ENCODE results near the gene PAK5. TPM values are rescaled to one million over a fixed set of nuclear protein-coding genes. Genes with fewer than 3 reads are reported as not detected.

Gene PAK5
- total RNA-seq, 2 experiments from 2014 or later, result not detected

DNA sequence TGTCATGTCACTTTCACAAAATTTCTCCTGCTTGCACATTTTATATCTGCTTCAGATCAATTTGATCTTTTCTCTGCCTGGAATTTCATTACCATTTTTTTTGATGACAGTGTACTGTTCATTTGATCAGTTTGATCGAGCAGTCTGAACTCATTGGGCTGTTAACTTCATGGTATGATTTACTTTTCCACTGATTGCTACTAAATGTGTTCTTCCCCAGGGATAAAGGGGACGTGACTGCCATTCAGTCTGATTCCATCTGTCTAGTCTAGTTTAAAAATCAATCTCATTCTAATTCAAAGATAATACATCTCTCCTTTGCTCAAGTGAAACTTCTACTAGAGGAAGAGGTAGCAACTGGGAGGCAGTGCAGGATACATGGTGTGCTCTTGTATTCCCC is 303.4 kb downstream of the PAK5 start:
- no peaks in the 10 kb centered on the region for H3K36me3 Mint-ChIP-seq (ENCODE audit: low read depth)
- CTCF ChIA-PET, result no interaction called here

GRCh38 chr20:9534025-9534424 is 304.9 kb downstream of the PAK5 start:
- Mint-ChIP-seq H3K4me3 (no peak overlapping the region), H3K27me3 (no peaks in the 10 kb centered on the region), H3K4me1 (ENCODE audit: low read depth) (no peaks in the 10 kb centered on the region), H3K9me3 (peaks cover 5% of the 10 kb centered on the region), H3K36me3 (ENCODE audit: low read depth) (no peaks in the 10 kb centered on the region), H3K27ac (no peak overlapping the region)
- Histone ChIP-seq H3K27ac (ENCODE audit: low read depth in 1 of 2, low read length in 2 of 2) (no peak overlapping the region), H3K36me3 (ENCODE audit: insufficient read depth, low read length) (no peaks in the 10 kb centered on the region), H3K9me3 (ENCODE audit: control insufficient read depth in 1 of 2, insufficient read depth in 1 of 2, low read length in 2 of 2) (no peaks in the 10 kb centered on the region), H3K4me3 (ENCODE audit: low read length) (no peak overlapping the region), H3K27me3 (ENCODE audit: control insufficient read depth in 1 of 2, insufficient read depth in 2 of 2, low read length in 2 of 2) (no peaks in the 10 kb centered on the region), H3K4me1 (ENCODE audit: insufficient read depth, low read length) (no peaks in the 10 kb centered on the region)
- TF ChIP-seq CTCF (IDR thresholded peaks at IDR 0.05), result no peak
- DNase-seq, result no peak
- intact Hi-C loops (cut with DNase I, micrococcal nuclease), result no loop called here
- no peak for ATAC-seq (ENCODE audit: poor library complexity)
- ChIA-PET POLR2A (no interaction called here), CTCF (no interaction called here)

More for the DNA sequence above, 303.4 kb downstream of the PAK5 start:
- H3K27ac ChIP-seq (ENCODE audit: low read depth in 1 of 2, low read length in 2 of 2), result no peak overlapping the region
- Mint-ChIP-seq H3K9me3 (peaks cover 3% of the 10 kb centered on the region), H3K4me3 (no peak overlapping the region), H3K27ac (no peak overlapping the region), H3K4me1 (ENCODE audit: low read depth) (no peaks in the 10 kb centered on the region), H3K27me3 (no peaks in the 10 kb centered on the region)
- no peak overlapping the region for H3K4me3 ChIP-seq (ENCODE audit: low read length)
- ATAC-seq (ENCODE audit: poor library complexity), result no peak
- intact Hi-C loops (cut with DNase I, micrococcal nuclease), result no loop called here
- H3K4me1 ChIP-seq (ENCODE audit: insufficient read depth, low read length), result no peaks in the 10 kb centered on the region
- no peak for TF ChIP-seq CTCF (IDR thresholded peaks at IDR 0.05)
- H3K36me3 ChIP-seq (ENCODE audit: insufficient read depth, low read length), result no peaks in the 10 kb centered on the region
- H3K27me3 ChIP-seq (ENCODE audit: control insufficient read depth in 1 of 2, insufficient read depth in 2 of 2, low read length in 2 of 2), result no peaks in the 10 kb centered on the region
- DNase-seq, result no peak
- H3K9me3 ChIP-seq (ENCODE audit: control insufficient read depth in 1 of 2, insufficient read depth in 1 of 2, low read length in 2 of 2), result no peaks in the 10 kb centered on the region
- POLR2A ChIA-PET, result no interaction called here

- Histone ChIP-seq H3K4me3 (ENCODE audit: low read length) (no peak overlapping the region), H3K27ac (ENCODE audit: low read depth in 1 of 2, low read length in 2 of 2) (no peak overlapping the region), H3K36me3 (ENCODE audit: insufficient read depth, low read length) (no peaks in the 10 kb centered on the region), H3K27me3 (ENCODE audit: control insufficient read depth in 1 of 2, insufficient read depth in 2 of 2, low read length in 2 of 2) (no peaks in the 10 kb centered on the region), H3K4me1 (ENCODE audit: insufficient read depth, low read length) (no peaks in the 10 kb centered on the region), H3K9me3 (ENCODE audit: control insufficient read depth in 1 of 2, insufficient read depth in 1 of 2, low read length in 2 of 2) (no peaks in the 10 kb centered on the region)
- no peaks in the 10 kb centered on the region for H3K4me1 Mint-ChIP-seq (ENCODE audit: low read depth)
- peaks cover 4% of the 10 kb centered on the region for H3K27me3 Mint-ChIP-seq
- TF ChIP-seq CTCF (IDR thresholded peaks at IDR 0.05), result no peak
- ChIA-PET CTCF (no interaction called here), POLR2A (no interaction called here)
- intact Hi-C loops (cut with DNase I, micrococcal nuclease), result no loop called here
- DNase-seq, result no peak
- no peaks in the 10 kb centered on the region for H3K36me3 Mint-ChIP-seq (ENCODE audit: low read depth)
- H3K27ac Mint-ChIP-seq, result no peak overlapping the region
- no peak for ATAC-seq (ENCODE audit: poor library complexity)
- peaks cover 6% of the 10 kb centered on the region for H3K9me3 Mint-ChIP-seq
- H3K4me3 Mint-ChIP-seq, result no peak overlapping the region
Observed at GRCh38 chr20:9532069-9532838, 306.6 kb downstream of the PAK5 start.

All from CD4-positive, alpha-beta T cell (primary cell).